ENCODE results near the gene DNM2. TPM values are rescaled to one million over a fixed set of nuclear protein-coding genes. Genes with fewer than 3 reads are reported as not detected.

Gene DNM2
- total RNA-seq, 4 donors from 2014 or later = 79.1 to 115 (median 96.8) TPM

DNA sequence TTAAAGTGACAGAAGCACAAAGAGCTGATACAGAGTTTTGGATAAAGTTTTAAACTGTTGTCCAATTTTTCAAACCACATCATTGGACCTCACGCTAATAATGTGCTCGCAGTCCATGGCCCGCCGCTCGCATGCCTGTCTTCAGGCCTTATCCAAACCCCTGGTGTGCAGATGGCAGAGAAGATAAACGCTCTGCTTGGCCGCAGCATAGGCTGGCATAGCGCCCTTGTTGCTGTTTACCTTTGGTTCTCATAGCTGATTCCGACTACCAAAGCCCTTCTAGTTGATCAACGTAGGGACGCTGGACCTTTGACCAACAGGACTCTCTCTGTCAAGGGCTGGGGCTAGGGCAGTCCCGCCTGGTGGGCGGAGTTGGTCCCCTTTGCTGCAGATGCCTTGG lies 40.1 kb upstream of the DNM2 start:
- no peak overlapping the region for H3K27ac ChIP-seq
- 87 to 100% methylated on average over 1 to 13 of the region's 13 CpGs for WGBS, 2 donors (ENCODE audit: low coverage in 1 of 2)
- H3K36me3 ChIP-seq = peaks cover 0 to 94% of the 10 kb centered on the region in 2 donors
- no peak for TF ChIP-seq EP300 (IDR thresholded peaks at IDR 0.05)
- TF ChIP-seq POLR2AphosphoS5 (IDR thresholded peaks at IDR 0.05) = no peak
- TF ChIP-seq, protein P1, sequence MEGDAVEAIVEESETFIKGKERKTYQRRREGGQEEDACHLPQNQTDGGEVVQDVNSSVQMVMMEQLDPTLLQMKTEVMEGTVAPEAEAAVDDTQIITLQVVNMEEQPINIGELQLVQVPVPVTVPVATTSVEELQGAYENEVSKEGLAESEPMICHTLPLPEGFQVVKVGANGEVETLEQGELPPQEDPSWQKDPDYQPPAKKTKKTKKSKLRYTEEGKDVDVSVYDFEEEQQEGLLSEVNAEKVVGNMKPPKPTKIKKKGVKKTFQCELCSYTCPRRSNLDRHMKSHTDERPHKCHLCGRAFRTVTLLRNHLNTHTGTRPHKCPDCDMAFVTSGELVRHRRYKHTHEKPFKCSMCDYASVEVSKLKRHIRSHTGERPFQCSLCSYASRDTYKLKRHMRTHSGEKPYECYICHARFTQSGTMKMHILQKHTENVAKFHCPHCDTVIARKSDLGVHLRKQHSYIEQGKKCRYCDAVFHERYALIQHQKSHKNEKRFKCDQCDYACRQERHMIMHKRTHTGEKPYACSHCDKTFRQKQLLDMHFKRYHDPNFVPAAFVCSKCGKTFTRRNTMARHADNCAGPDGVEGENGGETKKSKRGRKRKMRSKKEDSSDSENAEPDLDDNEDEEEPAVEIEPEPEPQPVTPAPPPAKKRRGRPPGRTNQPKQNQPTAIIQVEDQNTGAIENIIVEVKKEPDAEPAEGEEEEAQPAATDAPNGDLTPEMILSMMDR (IDR thresholded peaks at IDR 0.05) = no peak
- TF ChIP-seq POLR2A (IDR thresholded peaks at IDR 0.05) = no peak
- H3K4me3 ChIP-seq = no peak overlapping the region
- H3K9me3 ChIP-seq = no peaks in the 10 kb centered on the region
- no peak for ATAC-seq
- H3K27me3 ChIP-seq = no peaks in the 10 kb centered on the region
- peaks cover 0 to 5% (median 0%) of the 10 kb centered on the region in 3 donors for H3K4me1 ChIP-seq

DNA sequence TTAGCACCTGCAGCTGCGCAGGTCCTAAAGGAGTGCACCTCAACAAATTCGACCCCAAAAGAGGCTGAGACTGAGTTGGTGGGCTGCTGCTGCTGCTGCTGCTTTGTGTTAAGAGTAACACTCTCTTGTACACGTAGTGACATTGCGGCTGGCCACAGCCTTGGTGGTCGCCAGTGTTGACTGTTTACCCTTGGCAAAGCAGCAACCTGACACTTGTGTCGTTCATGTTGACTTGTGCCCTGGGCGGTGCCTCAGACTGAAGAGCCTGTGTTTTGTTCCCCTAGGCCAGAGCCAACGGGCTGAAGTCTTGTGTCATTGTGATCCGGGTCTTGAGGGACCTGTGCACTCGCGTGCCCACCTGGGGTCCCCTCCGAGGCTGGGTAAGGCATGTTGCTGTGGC lies 39.1 kb upstream of the DNM2 start:
- H3K4me3 ChIP-seq = no peak overlapping the region
- H3K36me3 ChIP-seq = peaks cover 0 to 94% of the 10 kb centered on the region in 2 donors
- WGBS, 2 donors (ENCODE audit: low coverage in 1 of 2) = 91 to 100% methylated on average over 1 to 8 of the region's 12 CpGs
- no peak overlapping the region for H3K27ac ChIP-seq
- no peak for ATAC-seq
- no peaks in the 10 kb centered on the region for H3K27me3 ChIP-seq
- no peaks in the 10 kb centered on the region for H3K4me1 ChIP-seq
- TF ChIP-seq POLR2A (IDR thresholded peaks at IDR 0.05) = no peak
- TF ChIP-seq, protein P1 (IDR thresholded peaks at IDR 0.05) = no peak
- H3K9me3 ChIP-seq = no peaks in the 10 kb centered on the region

DNA sequence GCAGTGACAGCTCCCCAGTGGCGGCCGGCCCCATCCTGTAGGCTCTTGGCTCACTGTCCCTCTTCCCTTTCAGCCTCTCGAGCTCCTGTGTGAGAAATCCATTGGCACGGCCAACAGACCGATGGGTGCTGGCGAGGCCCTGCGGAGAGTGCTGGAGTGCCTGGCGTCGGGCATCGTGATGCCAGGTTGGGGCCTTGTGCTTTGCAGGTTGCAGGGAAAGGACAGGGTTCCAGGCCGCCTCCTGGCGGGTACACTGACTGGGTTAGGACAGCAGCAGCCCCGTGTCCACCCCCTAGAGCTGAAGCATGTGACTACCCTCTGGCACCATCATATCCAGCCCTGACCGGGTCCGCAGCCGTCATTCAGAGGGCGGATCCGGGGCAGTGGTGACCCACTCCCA lies 38.1 kb upstream of the DNM2 start:
- WGBS, 2 donors (ENCODE audit: low coverage in 1 of 2) = 90% methylated on average over 2 of the region's 18 CpGs
- ATAC-seq = no peak
- no peaks in the 10 kb centered on the region for H3K9me3 ChIP-seq
- TF ChIP-seq, protein P1 (IDR thresholded peaks at IDR 0.05) = no peak
- TF ChIP-seq POLR2AphosphoS5 (IDR thresholded peaks at IDR 0.05) = no peak
- H3K36me3 ChIP-seq = peaks cover 0 to 97% of the 10 kb centered on the region in 2 donors
- H3K27ac ChIP-seq = no peak overlapping the region
- H3K4me1 ChIP-seq = no peaks in the 10 kb centered on the region
- H3K27me3 ChIP-seq = no peaks in the 10 kb centered on the region
- H3K4me3 ChIP-seq = no peak overlapping the region

DNA sequence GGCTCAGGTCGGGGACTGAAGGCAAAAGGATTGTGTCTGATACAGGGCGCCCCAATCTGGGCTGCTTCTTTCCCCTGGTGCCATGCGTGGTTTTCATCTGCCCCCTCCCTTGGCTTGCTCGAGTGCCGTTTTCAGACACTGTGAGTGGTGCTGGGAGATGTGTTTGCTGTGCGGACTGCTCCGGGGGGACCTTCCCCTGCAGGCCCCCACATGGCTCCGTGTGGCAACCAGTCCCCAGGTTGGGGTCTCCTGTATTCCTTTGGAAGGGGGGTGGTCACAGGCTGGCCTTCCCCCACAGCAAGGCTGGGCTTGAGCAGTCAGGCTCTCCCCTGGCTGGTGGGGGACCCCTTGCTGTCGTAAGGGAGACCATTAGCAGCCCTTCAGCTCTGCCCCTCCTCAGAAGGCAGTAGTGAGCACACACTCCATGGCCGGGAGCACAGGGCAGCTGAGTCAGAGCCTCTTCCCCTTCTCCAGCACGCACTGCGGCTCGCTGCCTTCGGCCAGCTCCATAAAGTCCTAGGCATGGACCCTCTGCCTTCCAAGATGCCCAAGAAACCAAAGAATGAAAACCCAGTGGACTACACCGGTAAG lies 37.2 kb upstream of the DNM2 start:
- H3K27me3 ChIP-seq = no peaks in the 10 kb centered on the region
- peaks cover 0 to 98% of the 10 kb centered on the region in 2 donors for H3K36me3 ChIP-seq
- H3K9me3 ChIP-seq = no peaks in the 10 kb centered on the region
- no peak overlapping the region for H3K4me3 ChIP-seq
- ATAC-seq = no peak
- H3K27ac ChIP-seq = no peak overlapping the region
- 100% methylated on average over 1 to 2 of the region's 15 CpGs for WGBS, 2 donors (ENCODE audit: low coverage in 1 of 2)
- TF ChIP-seq POLR2A (IDR thresholded peaks at IDR 0.05) = no peak
- no peak for TF ChIP-seq POLR2AphosphoS5 (IDR thresholded peaks at IDR 0.05)
- no peaks in the 10 kb centered on the region for H3K4me1 ChIP-seq

DNA sequence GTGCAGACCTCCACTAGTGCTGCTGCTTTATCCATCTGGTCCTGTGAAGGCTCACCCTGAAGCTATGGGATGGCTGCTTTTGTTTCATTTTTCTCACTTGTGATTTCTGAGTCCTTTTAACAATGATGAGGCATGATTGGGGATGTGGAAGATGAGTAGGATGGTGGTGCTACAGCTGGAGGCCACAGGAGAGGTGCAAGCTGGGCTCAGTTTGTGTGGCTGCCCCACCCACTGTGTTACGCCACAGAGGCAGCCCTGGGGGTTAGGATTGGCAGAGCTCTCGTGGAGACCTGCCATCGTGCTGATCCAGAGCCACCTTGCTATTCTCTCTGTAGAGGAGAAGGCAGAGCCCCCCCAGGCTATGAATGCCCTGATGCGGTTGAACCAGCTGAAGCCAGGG lies 36.2 kb upstream of the DNM2 start:
- ATAC-seq = no peak
- no peaks in the 10 kb centered on the region for H3K9me3 ChIP-seq
- no peak overlapping the region for H3K27ac ChIP-seq
- peaks cover 0 to 100% of the 10 kb centered on the region in 2 donors for H3K36me3 ChIP-seq
- no CpG with 5 or more reads among the region's 4 CpGs for WGBS, 2 donors (ENCODE audit: low coverage in 1 of 2)
- no peaks in the 10 kb centered on the region for H3K4me1 ChIP-seq
- H3K4me3 ChIP-seq = no peak overlapping the region
- TF ChIP-seq EP300 (IDR thresholded peaks at IDR 0.05) (no peak), POLR2AphosphoS5 (IDR thresholded peaks at IDR 0.05) (no peak), POLR2A (IDR thresholded peaks at IDR 0.05) (no peak)
- TF ChIP-seq, protein P1 (IDR thresholded peaks at IDR 0.05) = no peak
- no peaks in the 10 kb centered on the region for H3K27me3 ChIP-seq
